Stimulated activated CD8-positive, alpha-beta memory T cell treated with anti-CD3 and anti-CD28 coated beads, Interleukin-12 subunit alpha, Interleukin-12 subunit beta, amount 100 ng/mL, for 24 hours (primary cell): Measurements from ENCODE around the gene RAD51B.
"Not testable (repeated sequence)": the region's sequence is repeated elsewhere in the genome, so short reads cannot be mapped to it uniquely, and the experiment has no call there.

Experiments
- DNase-seq: peaks from one replicate; pipeline ENCODE4 v3.0.0-alpha.2; 2020; ENCODE audit errors: extremely low read depth

The RAD51B gene

GRCh38 chr14:68405961-68406360 lies 586.4 kb downstream of the RAD51B start:
- no peak for DNase-seq

DNA sequence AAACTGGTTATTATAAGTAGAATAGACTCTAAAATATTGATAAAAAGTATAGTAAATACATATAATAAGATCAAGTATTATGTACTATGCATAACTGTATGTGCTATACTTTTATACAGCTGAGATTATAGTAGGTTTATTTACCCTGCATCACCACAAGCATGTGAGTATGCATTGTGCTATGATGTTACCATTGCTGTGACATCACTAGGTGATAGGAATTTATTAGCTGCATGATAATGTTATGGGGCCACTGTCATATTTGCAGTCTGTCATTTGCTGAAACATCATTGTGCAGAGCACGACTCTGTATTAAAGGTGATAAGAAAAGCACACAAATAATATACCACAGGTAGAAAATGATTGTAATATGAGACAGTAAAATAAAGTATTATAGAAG lies 587.7 kb downstream of the RAD51B start:
- no peak for DNase-seq

GRCh38 chr14:68407825-68408224 lies 588.2 kb downstream of the RAD51B start:
- DNase-seq = no peak

DNA sequence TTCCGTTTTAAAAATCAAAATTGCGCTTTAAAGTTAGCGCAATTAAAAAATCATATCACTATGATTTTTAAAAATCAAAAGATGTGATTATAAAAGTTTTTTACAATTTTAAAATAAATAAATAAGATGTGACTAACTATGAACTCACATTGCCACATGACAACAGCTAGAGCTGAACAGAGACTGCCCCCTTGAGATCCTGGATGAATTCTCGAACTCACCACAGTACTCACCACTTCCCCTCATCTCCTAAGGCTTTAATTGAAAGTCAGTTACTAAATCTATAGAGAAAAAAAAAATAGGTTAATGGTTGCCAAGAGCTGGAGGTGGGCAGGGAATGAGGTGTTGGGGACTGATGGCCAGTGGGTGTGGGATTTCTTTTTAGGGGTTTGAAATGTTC lies 589.1 kb downstream of the RAD51B start:
- DNase-seq = no peak

GRCh38 chr14:68409387-68409786 lies 589.8 kb downstream of the RAD51B start:
- no peak for DNase-seq

GRCh38 chr14:68412505-68413465 lies 593.2 kb downstream of the RAD51B start:
- DNase-seq = no peak

GRCh38 chr14:68413509-68413908 lies 593.9 kb downstream of the RAD51B start:
- DNase-seq = no peak

DNA sequence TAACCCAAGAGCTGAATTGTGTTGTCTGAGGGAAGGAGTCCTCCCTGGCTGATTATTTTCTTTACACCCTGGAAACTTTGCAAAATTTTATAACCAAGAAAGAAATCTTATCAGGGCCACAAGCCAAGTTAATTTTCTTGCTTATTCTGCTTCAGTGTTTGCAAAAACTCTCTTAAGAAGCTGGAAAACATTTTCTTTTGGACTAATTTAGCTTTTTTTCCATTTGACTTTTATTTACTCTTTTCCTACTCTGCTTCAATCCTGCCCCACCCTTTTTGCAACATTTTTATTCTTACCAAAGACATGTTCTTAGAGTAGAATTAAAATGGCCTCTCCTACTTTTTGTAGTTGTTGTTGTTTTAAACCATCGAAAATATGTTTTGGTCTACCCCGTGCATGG lies 594.5 kb downstream of the RAD51B start:
- DNase-seq = no peak

GRCh38 chr14:68416171-68416570 lies 596.6 kb downstream of the RAD51B start:
- no peak for DNase-seq

DNA sequence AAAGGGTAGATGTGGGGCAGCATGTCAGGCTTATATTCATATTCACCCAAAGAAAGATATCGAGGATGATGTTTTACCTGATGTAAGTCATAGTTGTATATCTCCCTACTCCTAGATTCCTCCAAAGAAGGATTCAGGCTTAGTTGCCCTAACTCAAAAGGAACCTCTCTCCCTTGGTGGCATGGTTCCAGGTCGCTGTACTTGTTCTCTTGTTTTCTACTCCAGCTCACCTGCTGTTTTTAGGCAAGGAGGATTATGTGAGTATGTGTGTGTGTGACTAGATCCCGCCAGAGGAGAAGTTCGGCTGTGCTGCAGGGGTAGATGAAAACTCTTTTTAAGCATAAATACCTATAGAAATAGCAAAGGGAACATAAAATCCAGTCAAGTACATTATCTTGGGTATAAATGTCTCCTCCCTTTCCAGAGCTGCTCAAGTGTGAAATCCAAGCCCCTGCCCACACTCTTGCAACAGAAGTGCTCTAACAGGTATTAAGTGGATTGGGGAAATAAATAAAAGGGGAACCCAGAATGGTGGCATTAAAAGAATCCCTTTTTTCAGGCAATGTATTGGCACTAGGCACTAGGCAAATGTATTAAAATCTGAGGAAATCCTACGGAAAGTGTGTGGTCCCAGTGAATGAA lies 597.6 kb downstream of the RAD51B start:
- no peak for DNase-seq

GRCh38 chr14:68418174-68419118 lies 598.9 kb downstream of the RAD51B start:
- DNase-seq = no peak

GRCh38 chr14:68420350-68420749 lies 600.8 kb downstream of the RAD51B start:
- DNase-seq = no peak

- DNase-seq = no peak
Observed at GRCh38 chr14:68421116-68421515, 601.5 kb downstream of the RAD51B start.

DNA sequence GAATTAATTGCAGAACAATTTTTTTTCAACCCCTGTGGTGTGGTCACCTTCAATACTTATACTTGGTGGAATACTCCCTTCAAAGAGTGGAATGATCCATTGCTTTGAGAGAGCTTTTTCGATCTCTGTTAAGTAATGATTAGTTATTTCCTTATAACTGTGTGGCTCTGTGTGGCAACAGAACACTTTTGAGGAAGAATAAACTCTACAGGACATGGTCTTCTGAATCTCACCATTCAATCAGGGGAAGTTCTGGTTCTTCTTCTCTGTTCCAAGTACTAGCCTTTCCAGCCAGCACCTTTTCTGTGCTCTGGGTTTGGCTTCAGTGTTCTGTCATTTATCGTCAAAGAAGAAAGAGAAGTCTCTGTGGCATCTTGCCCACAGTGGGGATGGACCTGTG lies 604.1 kb downstream of the RAD51B start:
- DNase-seq = no peak

GRCh38 chr14:68424443-68425172 lies 605.0 kb downstream of the RAD51B start:
- DNase-seq = no peak

- no peak for DNase-seq
Observed at GRCh38 chr14:68426661-68427549, 607.3 kb downstream of the RAD51B start.

DNA sequence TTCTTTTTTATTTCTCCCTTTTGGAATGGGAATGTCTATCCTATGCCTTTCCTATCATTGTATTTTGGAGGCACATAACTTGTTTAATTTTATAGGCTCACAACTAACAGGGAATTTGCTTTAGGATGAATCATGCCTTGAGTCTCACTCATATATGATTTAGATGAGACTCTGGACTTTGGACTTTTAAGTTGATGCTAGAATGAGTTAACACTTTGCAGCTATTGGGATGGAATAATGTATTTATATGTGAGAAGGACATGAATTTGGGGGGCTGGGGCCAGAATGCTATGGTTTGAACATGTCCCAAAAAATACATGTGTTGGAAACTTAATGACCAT lies 607.9 kb downstream of the RAD51B start:
- DNase-seq = no peak

DNA sequence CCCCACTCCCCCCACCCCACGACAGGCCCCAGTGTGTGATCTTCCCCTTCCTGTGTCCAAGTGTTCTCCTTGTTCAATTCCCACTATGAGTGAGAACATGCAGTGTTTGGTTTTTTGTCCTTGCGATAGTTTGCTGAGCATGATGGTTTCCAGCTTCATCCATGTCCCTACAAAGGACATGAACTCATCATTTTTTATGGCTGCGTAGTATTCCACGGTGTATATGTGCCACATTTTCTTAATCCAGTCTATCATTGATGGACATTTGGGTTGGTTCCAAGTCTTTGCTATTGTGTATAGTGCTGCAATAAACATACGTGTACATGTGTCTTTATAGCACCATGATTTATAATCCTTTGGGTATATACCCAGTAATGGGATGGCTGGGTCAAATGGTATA lies 609.3 kb downstream of the RAD51B start:
- DNase-seq = not testable (repeated sequence)

GRCh38 chr14:68434173-68434572 lies 614.6 kb downstream of the RAD51B start:
- not testable (repeated sequence) for DNase-seq

- DNase-seq = not testable (repeated sequence)
Observed at GRCh38 chr14:68435631-68436030, 616.1 kb downstream of the RAD51B start.
